Putamen (tissue), 1 donor: ENCODE data around the gene DPH2.

Experiments used
- DNase-seq: peaks from one replicate; pipeline ENCODE4 v3.0.0-alpha.2; 2016; ENCODE audit warnings: low spot score

The DPH2 gene

GRCh38 chr1:43945674-43946235, 24.1 kb upstream of the DPH2 start:
- no peak for DNase-seq

- peak; percentile 97 for DNase-seq
Measured at GRCh38 chr1:43946236-43947060, 23.4 kb upstream of the DPH2 start, which contains the start of gene IPO13. TSS of gene IPO13 (plus strand) at chr1:43946950. CDS start at chr1:43947601, 651 bp downstream.

- DNase-seq: no peak
Measured at GRCh38 chr1:43947061-43947873, 22.5 kb upstream of the DPH2 start.

DNA sequence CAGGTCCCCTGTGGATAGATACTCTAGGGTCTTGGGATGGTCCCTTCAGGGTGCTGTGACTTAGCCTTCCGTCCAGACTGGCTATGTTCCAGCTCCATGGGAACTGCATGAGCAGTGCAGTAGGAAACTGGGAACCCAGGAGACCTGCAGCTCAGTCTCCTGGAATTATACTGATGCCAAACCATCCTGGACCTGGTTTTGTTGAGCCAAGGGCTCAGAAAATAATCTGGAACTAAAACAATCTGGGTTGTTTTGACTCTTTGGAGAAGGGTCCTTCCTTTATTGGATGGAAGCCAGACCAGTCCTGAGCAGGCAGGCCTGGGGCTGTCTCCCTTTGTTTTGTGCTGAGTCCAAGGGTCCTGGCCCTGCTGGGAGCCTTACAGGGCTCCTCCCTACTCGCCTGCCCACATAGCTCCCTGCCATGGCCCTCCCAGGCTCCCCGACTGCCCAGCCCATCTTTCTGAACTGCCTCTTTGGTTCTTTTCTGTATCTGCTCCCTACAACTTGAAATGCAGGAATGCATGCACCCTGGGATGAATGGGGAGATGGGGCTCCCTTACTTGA, 21.9 kb upstream of the DPH2 start:
- no peak for DNase-seq

GRCh38 chr1:43949678-43950077, 20.1 kb upstream of the DPH2 start:
- no peak for DNase-seq

- DNase-seq: no peak
Measured at GRCh38 chr1:43951021-43951985, 18.5 kb upstream of the DPH2 start.

DNA sequence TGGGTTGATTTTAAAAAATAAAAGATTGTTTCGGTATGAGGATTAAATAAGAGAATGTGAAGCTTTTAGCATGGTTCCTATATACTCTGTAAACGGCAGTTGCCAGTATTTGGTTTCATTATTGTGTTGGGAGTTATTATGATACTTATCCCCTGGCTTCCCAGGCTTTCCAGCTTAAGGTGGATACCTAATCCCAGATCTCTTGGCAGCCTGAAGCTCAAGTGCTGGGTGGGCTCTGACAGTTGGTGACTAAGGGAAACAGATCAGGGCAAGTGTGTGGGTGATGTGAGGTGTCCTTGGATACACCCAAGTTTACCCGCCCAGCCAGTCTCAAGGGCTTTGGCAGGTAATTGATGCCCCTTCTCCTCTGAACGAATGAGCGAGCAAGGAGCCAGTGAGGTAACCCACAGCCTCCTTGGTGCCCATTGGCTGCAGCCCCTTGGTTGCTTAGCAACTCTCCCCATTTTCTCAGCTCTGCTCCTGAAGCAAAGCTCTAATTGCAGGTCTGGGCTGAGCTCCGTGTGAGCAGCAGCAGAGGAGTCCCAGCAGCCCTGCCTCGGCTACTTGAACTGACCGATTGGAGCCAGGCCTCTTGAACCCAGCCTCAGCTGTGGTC, 17.0 kb upstream of the DPH2 start:
- DNase-seq: no peak

GRCh38 chr1:43953361-43953760, 16.4 kb upstream of the DPH2 start:
- no peak for DNase-seq

- peak; percentile 94 for DNase-seq
Measured at GRCh38 chr1:43954036-43954435, 15.8 kb upstream of the DPH2 start.

DNA sequence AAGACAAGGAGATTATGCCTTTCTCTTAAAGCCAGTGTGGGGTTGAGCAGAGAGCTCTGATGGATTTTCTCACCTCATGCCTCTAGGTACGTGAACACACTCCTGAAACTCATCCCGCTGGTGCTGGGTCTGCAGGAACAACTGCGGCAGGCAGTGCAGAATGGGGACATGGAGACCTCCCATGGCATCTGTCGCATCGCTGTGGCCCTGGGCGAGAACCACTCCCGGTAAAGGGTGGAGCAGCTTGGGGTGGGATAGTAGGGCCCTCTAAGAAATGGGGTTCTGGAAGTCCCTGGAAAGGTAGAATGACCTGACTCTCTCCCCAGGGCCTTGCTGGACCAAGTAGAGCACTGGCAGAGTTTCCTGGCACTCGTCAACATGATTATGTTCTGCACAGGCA, 13.6 kb upstream of the DPH2 start:
- DNase-seq: no peak

DNA sequence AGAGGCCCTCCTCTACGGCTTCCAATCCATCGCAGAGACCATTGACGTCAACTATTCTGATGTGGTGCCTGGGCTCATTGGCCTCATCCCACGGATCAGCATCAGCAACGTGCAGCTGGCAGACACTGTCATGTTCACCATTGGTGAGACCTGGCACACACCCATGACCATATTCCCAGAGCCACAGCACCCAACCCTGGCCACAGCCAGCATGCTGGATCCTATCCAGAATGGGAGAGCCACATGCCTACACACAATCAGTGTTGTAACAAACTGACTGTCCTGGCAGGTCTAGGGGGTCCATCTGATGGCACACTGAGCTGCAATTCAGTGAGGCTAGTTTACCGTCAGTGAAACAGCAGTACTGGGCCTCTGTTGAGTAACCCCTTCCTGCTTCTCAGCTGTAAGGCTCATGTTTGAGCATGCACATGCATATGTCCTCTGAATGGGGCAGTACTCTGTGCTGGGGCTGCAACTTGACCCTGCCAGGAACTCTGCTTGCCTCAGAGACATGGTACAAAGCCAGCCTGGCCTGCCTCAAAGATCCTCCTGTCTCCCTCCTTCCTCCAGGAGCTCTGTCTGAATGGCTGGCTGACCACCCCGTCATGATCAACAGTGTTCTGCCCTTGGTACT, 12.3 kb upstream of the DPH2 start:
- DNase-seq: no peak

DNA sequence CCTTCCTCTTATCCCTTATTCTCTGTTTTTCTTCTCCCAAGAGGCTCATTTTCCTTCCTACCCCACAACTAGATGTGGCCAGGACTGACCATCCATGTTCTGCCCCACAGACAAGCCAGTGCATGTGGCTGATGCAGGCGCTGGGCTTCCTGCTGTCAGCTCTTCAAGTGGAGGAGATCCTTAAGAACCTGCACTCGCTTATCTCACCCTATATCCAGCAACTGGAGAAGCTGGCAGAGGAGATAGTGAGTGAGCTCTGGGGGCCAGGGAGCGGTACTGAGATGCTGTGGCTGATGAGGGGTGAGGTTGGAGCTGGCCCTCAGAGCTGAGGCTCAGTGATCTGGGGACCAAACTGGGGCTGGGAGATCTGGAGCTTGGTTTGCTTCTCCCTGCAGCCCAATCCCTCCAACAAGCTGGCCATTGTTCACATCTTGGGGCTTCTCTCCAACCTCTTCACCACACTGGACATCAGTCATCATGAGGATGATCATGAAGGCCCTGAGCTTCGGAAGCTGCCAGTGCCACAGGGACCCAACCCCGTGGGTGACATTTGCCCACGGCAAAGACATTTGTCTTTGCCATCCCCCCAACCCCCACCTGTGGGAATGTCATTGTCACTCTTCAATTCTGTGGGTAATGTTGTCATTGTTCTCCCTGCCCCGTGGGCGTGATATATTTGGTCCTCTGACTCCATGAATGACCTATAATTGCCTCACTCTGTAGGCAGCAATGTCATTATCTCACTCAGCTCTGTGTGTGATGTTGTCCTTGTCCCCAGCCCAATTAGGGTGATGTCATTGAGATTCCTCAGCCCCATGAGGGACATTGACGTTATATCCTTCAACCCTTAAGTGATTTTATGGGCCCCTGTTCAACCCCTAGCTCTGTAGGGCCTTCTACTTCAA, 11.2 kb upstream of the DPH2 start:
- no peak for DNase-seq

GRCh38 chr1:43960798-43961197, 9.0 kb upstream of the DPH2 start:
- DNase-seq: no peak

- no peak for DNase-seq
Measured at GRCh38 chr1:43961692-43962091, 8.1 kb upstream of the DPH2 start.

DNA sequence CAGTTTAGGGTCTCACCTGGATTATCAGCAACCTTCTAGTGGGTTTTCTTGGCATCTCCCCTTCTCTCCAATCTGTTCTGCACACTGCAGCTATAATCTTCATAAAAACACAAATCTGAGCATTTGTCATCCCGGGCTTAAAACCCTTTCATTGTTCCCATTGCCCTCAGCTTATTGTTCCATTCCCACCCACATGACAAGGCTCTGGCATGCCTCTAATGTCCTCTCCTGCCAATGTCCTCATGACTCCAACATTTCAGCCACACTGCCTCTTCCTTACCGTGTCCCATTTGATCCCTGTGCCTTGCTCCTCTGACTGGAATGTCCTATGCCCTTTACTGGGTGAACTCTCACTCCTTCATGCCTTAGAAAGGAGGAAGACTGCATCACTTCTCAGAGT, 7.5 kb upstream of the DPH2 start:
- peak; percentile 76 for DNase-seq

- DNase-seq: no peak
Measured at GRCh38 chr1:43963006-43963405, 6.8 kb upstream of the DPH2 start.

DNA sequence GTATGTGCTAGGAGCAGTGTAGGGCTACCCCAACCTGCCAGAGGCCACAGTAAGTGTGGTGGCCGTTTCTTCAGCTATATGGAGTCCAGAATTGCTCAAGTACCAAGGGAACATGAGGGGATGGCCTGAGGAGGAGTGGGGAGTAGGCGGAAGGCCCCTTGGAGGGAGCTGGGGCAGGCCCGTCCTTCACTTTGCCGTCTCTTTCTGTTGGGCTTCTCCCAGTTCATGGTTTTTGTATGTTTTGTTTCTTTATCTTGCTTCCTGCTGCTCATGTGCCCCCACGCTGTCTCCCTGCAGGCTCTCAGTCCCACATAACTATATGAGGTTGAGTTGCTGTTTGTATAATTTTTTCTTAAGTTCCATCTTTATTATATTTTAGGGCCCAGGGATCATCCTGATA, 5.9 kb upstream of the DPH2 start:
- DNase-seq: no peak

DNA sequence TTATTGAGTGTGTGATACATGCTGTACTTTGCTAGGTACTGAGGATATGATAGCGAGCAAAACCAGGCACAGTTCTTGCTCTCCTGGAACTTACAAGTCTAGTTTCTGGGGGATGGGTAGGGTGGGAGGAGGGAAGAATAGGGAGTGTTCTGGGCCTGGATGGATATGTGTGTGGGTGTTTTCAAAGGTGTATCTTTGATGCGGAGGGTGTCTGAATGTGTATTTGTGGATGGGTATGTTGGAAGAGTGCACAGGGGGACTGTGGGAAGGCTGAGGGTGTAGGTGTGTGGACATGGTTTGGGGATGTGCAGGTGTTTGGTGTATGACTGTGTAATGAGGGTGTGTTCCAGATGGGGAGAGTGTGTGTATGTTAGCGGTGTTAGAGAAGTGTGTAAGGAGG, 4.5 kb upstream of the DPH2 start:
- DNase-seq: no peak

- no peak for DNase-seq
Measured at GRCh38 chr1:43968348-43968948, 1.4 kb upstream of the DPH2 start.
